Vagina (tissue), 2 donors: ENCODE results near the gene FEV. TPM values are rescaled to one million over a fixed set of nuclear protein-coding genes. Genes with fewer than 3 reads are reported as not detected.
A peak's percentile ranks its signal among the peaks of the same experiment; 100 is the strongest.

Experiments
- DNase-seq, 2 donors: peaks; one replicate each; pipeline ENCODE4 v3.0.0-alpha.2; 2017; ENCODE audit errors: extremely low spot score in 2 of 2
- H3K27ac ChIP-seq: fragments of 200-600 bp; sonication (generic); one replicate; pipeline ENCODE4 v1.5.1; 2019
- H3K27me3 ChIP-seq: fragments of 200-600 bp; sonication (generic); one replicate; pipeline ENCODE4 v1.5.1; 2019
- H3K36me3 ChIP-seq, 2 donors: fragments of 200-600 bp; sonication (generic); one replicate each; pipeline ENCODE4 v1.5.1; 2017 to 2019
- H3K4me1 ChIP-seq: fragments of 200-600 bp; sonication (generic); one replicate; pipeline ENCODE4 v1.5.1; 2019
- H3K4me3 ChIP-seq, 2 donors: fragments of 200-600 bp; sonication (generic); 1 replicate in 1 of 2; 2 replicates in 1 of 2; pipeline ENCODE4 v1.5.1; 2016 to 2019
- H3K9me3 ChIP-seq: fragments of 200-600 bp; sonication (generic); one replicate; pipeline ENCODE4 v1.5.1; 2019
- POLR2A ChIP-seq, 2 donors: fragments of 450-650 bp; IDR thresholded peaks; one replicate each; pipeline ENCODE4 v1.6.1; 2017; ENCODE audit warnings: antibody characterized with exemption in 2 of 2, mild to moderate bottlenecking in 2 of 2, moderate library complexity in 2 of 2
- POLR2AphosphoS5 ChIP-seq, 2 donors: sonication (generic); formaldehyde crosslinking; IDR thresholded peaks; one replicate each; pipeline ENCODE4 v1.9.0; 2017; ENCODE audit warnings: antibody characterized with exemption in 2 of 2, mild to moderate bottlenecking in 2 of 2, low read depth in 1 of 2; ENCODE audit not compliant: insufficient read depth in 1 of 2
- intact Hi-C: fragments of 100-400 bp; cut with DNase I; formaldehyde crosslinking; loops from one replicate; pipeline ENCODE4 v1.15.1; 2023
- total RNA-seq: library from RNA; depleted of rRNA; stranded (reverse); fragments of >200 nt; gene quantifications from one replicate; pipeline ENCODE4 v1.2.3, GENCODE V29; 2016
- TF ChIP-seq, protein P1 (sequence below), 3 experiments: fragments of 450-650 bp in 2 of 3; fragments of 200-600 bp in 1 of 3; sonication (generic) in 1 of 3; IDR thresholded peaks; one replicate each; pipeline ENCODE4 v1.5.1; 2017 to 2019; ENCODE audit warnings: antibody characterized with exemption in 3 of 3, mild to moderate bottlenecking in 2 of 3, moderate library complexity in 2 of 3

The FEV gene
- total RNA-seq, 1 donor from 2014 or later = not detected

DNA sequence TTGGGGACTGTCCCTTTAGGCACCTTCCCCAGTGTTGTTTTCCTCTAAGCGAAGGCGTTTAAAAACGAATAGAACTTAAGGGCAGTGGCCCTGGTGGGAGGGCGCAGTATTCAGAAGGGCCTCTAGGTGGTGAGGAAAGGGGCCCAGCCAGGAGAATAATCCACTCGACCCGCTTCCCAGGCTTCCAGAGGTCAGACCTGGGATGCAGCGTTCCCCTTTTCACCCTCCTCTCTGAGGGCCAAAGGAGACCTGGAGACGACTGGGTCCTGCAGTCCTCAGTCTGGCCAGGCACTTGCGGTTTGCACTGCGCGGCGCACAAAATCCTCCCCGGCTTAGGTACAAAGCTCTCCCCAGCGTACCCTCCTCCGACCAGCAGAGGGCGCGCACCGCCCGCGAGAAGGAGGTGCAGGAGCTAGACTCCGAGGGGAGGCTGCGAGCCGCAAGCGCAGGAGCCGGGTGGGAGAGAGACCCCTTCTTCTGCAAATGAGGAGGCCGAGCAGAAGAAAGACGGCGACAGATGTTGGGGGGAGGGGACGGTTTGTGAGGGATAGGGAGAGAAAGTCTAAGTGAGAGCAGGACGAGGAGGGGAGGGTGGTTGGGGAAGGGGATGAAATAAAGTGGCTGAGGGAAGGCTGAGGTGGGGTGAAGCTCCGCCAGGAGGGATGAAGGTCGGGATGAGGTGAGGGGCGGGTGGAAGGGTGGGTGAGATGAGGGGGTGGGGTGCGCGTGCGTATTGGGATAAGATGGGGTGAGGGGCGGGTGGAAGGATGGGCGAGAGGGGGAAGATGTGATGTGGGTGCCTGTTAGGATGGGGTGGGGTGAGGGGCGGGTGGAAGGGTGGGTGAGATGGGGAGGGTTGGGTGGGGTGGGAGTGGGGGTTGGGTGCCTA lies 4.9 kb downstream of the FEV start:
- H3K4me3 ChIP-seq = no peak overlapping the region
- no peak overlapping the region for H3K27ac ChIP-seq
- H3K9me3 ChIP-seq = no peaks in the 10 kb centered on the region
- TF ChIP-seq POLR2AphosphoS5 (IDR thresholded peaks at IDR 0.05; ENCODE audit: insufficient read depth in 1 of 2, low read depth in 1 of 2) (no peak), POLR2A (IDR thresholded peaks at IDR 0.05) (no peak)
- TF ChIP-seq, protein P1, sequence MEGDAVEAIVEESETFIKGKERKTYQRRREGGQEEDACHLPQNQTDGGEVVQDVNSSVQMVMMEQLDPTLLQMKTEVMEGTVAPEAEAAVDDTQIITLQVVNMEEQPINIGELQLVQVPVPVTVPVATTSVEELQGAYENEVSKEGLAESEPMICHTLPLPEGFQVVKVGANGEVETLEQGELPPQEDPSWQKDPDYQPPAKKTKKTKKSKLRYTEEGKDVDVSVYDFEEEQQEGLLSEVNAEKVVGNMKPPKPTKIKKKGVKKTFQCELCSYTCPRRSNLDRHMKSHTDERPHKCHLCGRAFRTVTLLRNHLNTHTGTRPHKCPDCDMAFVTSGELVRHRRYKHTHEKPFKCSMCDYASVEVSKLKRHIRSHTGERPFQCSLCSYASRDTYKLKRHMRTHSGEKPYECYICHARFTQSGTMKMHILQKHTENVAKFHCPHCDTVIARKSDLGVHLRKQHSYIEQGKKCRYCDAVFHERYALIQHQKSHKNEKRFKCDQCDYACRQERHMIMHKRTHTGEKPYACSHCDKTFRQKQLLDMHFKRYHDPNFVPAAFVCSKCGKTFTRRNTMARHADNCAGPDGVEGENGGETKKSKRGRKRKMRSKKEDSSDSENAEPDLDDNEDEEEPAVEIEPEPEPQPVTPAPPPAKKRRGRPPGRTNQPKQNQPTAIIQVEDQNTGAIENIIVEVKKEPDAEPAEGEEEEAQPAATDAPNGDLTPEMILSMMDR (IDR thresholded peaks at IDR 0.05) = peak; percentile 53 to 81 (median 60)
- DNase-seq = no peak
- H3K36me3 ChIP-seq = no peaks in the 10 kb centered on the region
- peaks cover 27% of the 10 kb centered on the region for H3K27me3 ChIP-seq
- H3K4me1 ChIP-seq = peaks cover 40% of the 10 kb centered on the region
- intact Hi-C loops = loop anchor here (10.0 kb wide), 1 partner anchor 175 kb away; no protein-coding TSS in a partner anchor

DNA sequence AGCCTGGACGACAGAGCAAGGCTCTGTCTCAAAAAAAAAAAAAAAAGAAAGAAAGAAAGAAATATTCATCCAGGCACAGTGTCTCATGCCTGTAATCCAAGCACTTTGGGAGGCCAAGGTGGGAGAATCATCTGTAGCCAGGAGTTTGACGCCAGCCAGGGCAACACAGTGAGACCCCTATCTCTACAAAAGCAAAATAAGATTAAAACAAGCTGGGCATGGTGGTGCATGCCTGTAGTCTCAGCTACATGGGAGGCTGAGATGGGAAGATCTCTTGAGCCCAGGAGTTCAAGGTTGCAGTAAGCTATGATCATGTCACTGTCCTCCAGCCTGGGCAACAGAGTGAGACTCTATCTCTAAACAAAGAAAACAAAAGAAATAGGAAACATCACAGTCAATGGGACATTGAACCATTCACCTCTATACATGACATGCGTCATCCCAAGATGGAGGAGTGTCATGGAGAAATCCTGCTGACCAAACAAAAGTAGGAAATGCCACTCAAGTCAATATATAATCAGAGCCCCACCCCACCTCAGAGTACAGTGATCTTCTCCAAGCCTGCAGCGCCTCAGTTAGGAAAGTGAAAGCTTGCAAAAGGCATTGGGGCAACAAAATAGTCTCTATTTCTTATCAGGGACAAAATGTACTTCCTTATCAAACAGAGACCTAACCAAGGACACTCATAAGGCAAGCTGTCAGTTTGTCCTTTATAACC lies 9.8 kb downstream of the FEV start:
- Histone ChIP-seq H3K27ac (no peak overlapping the region), H3K9me3 (no peaks in the 10 kb centered on the region), H3K27me3 (peaks cover 4% of the 10 kb centered on the region), H3K4me3 (no peak overlapping the region), H3K36me3 (no peaks in the 10 kb centered on the region), H3K4me1 (peaks cover 6% of the 10 kb centered on the region)
- DNase-seq = no peak
- intact Hi-C loops = no loop called here
- TF ChIP-seq POLR2A (IDR thresholded peaks at IDR 0.05) = no peak
- no peak for TF ChIP-seq POLR2AphosphoS5 (IDR thresholded peaks at IDR 0.05; ENCODE audit: insufficient read depth in 1 of 2, low read depth in 1 of 2)
- TF ChIP-seq, protein P1 (IDR thresholded peaks at IDR 0.05) = no peak

DNA sequence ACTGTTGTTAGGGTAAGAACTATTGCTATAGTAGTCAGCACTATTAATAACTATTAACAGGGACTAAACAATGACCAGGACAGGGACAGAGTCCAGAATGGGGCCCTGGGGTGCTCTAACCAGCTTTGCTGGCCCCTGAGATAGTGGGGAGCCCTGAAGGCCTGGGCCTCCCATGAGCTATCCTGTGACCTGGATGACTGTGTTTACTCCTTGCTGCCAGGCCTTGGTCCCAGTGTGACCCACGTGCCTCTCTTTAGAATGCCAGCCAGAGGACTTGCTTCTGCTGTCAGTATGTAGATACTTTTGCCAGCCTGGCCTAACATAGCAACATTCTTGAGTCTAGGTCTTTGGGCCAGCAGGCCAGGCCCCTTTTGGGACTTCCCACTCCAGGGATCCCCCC lies 14.1 kb downstream of the FEV start:
- no peaks in the 10 kb centered on the region for H3K4me1 ChIP-seq
- H3K27ac ChIP-seq = no peak overlapping the region
- H3K4me3 ChIP-seq = no peak overlapping the region
- intact Hi-C loops = no loop called here
- DNase-seq = no peak
- no peaks in the 10 kb centered on the region for H3K9me3 ChIP-seq
- TF ChIP-seq POLR2A (IDR thresholded peaks at IDR 0.05) = no peak
- no peak for TF ChIP-seq POLR2AphosphoS5 (IDR thresholded peaks at IDR 0.05; ENCODE audit: insufficient read depth in 1 of 2, low read depth in 1 of 2)
- TF ChIP-seq, protein P1 (IDR thresholded peaks at IDR 0.05) = no peak
- no peaks in the 10 kb centered on the region for H3K27me3 ChIP-seq
- H3K36me3 ChIP-seq = no peaks in the 10 kb centered on the region

DNA sequence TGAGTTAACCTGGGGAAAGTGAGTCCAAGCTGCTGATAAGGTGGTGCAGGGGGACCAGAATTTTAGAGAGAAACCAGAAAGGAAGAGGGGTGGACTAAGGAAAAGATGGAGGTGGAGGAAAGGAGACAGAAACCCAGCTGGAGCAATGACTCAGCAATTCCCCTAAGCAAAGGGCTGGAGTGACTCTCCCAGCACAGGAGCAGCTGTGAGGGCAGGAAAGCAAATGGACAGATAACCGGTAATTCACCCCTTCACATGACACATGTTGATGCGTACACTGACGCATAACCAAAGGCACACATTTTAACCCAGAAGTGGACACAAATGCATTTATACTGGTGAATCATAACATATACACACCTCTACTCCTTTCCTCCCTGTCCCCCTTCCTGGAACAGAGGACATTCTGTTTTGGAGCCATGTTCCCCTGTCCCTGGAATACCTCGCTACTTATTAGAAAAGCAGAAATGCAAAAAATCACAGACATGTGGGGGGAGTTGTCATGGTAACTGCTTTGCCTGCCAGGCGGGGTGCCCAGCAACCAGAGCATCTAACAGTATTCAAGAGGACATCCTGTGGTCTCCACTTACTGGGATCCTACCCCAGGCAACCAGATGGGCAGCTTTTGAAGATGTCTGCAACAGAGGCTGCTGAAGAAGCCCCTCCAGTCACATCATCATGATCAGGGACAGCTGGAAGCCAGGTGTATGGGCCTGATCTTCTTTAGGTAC lies 20.8 kb downstream of the FEV start:
- Histone ChIP-seq H3K27ac (no peak overlapping the region), H3K9me3 (no peaks in the 10 kb centered on the region), H3K36me3 (no peaks in the 10 kb centered on the region), H3K4me1 (peaks cover 8% of the 10 kb centered on the region), H3K4me3 (no peak overlapping the region), H3K27me3 (peaks cover 9% of the 10 kb centered on the region)
- peak in 1 of 2 donors; percentile 34 for DNase-seq
- TF ChIP-seq POLR2AphosphoS5 (IDR thresholded peaks at IDR 0.05; ENCODE audit: insufficient read depth in 1 of 2, low read depth in 1 of 2) (no peak), POLR2A (IDR thresholded peaks at IDR 0.05) (no peak)
- TF ChIP-seq, protein P1 (IDR thresholded peaks at IDR 0.05) = no peak
- intact Hi-C loops = no loop called here
